Measurements from ENCODE around the gene BRIX1. TPM values are rescaled to one million over a fixed set of nuclear protein-coding genes. Genes with fewer than 3 reads are reported as not detected.
"Not testable (repeated sequence)": the region's sequence is repeated elsewhere in the genome, so short reads cannot be mapped to it uniquely, and the experiment has no call there.

BRIX1 gene
- total RNA-seq, 1 donor from 2014 or later = 4.6 TPM

DNA sequence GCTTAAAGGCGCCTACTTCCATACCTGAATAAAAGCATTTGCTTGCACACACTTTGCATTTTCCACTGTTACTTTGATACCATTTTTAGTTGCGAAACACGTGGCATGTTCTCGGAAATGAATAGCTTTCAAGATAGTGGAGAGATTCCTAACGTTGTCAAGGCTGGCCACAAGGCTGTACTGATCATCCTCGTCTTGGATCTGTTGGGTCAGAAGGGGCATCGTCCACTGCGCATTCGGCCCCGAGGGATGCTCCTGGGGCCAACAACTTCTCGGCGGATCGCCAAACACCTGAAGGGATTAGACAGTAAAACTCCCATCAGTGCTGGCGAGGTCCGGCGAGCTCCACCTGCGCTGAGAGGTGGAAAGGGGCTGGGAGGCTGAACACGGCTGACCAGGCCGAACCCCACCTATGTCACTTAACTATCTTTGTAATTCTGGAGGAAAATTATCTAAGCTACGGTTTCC, 806 bp upstream of the BRIX1 start:
- ATAC-seq = peak; percentile 13
- peak; percentile 63 for DNase-seq (ENCODE audit: low spot score)

- ATAC-seq (peak; percentile 27), DNase-seq (ENCODE audit: low spot score) (no peak)
These were observed 313 bp downstream of the BRIX1 start for GRCh38 chr5:34915856-34916192.

DNA sequence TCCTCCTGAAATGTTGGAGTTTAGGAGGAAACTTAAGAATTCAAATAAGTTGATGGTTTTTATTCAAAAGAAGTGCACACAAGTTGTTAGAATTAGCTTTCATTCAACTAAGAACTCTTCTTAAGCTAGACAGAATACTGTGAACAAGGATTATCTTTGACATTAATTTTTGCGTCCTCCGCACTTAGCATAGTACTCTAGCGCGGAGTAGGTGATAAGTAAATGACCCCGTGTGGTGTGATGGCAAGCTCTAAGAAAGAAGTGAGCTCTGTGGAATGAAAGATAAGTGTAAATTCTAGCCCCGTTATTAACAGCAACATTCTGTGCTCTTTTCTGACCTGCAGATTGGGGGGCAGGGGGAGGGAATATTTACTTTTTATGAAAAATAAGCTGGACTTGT, 1.0 kb downstream of the BRIX1 start:
- ATAC-seq (no peak), DNase-seq (ENCODE audit: low spot score) (no peak)

DNA sequence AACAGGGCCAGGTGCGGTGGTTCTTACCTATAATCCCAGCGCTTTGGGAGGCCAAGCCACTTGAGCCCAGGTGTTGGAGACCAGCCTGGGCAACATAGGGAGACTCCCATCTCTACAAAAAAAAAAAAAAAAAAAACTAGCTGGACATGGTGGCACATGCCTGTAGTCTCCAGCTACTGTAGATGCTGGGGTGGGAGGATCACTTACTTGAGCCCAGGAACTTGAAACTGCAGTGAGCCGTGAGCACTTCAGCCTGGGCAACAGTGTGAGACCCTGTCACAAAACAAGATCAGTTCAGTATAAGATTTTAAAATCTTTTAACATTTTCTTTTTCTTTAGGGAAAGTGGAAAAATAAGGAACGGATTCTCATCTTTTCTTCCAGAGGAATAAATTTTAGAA, 2.5 kb downstream of the BRIX1 start:
- DNase-seq (ENCODE audit: low spot score) (no peak), ATAC-seq (no peak)

DNA sequence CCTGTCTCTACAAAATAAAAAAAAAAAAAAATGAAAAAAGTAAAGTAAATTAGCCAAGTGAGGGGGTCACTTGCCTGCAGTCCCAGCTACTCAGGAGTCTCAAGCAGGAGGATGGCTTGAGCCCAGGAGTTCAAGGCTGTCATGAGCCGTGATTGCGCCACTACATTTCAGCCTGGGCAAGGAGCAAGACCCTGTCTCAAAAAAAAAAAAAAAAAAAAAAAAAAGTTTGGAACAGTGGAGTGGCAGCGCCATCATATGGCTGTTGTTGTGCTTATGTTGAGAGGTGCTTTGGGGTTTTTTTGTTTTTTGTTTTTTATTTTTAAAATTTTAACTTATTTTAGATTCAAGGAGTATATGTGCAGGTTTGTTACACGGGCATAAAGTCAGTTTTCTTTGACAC, 3.6 kb downstream of the BRIX1 start:
- DNase-seq (ENCODE audit: low spot score) (no peak), ATAC-seq (no peak)

- ATAC-seq; DNase-seq (ENCODE audit: low spot score): not testable (repeated sequence)
These were observed 7.7 kb downstream of the BRIX1 start for GRCh38 chr5:34923256-34923655.

DNA sequence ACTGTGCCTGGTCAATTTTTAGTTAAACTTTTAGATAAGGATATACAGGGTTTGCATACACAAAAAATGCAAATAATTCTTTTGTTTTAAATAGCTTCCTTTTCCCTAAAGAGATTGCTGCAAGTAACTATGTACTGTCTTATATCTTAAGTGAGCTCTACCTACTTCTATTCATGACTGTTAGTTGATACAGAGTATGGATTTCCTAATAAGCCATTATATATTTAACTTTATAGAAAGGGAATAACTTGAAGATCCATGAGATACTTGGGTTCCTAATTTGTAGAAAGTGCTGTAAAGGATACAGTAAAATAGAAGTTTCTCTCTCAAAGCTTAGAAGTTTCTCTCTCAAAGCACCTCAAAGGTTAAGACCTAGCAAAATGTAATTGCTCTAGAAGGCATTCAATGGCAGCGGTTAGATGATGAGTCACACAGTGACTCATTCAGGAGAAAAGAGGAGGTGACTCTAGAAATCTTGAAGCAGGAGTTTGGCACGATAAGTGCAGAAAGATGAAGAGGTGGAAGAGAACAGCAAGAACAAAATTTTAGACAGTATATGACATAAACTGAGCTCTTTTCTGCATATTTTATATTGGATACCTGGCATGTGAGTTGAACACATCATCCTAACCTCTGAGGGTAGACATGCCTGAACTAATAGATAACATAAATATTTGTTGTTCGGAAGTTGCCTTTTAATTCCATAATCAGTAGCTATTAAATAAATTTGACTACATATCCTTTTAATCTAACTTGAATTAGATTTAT, 8.4 kb downstream of the BRIX1 start:
- ATAC-seq = no peak
- no peak for DNase-seq (ENCODE audit: low spot score)

- no peak for ATAC-seq
- DNase-seq (ENCODE audit: low spot score) = no peak
These were observed 8.9 kb downstream of the BRIX1 start for GRCh38 chr5:34924462-34924765.

- no peak for ATAC-seq
These were observed 10.9 kb downstream of the BRIX1 start for GRCh38 chr5:34926318-34926888.

GRCh38 chr5:34927785-34928184, 12.3 kb downstream of the BRIX1 start:
- no peak for ATAC-seq

More at GRCh38 chr5:34926318-34926888, 10.9 kb downstream of the BRIX1 start:
- no peak for DNase-seq (ENCODE audit: low spot score)

DNA sequence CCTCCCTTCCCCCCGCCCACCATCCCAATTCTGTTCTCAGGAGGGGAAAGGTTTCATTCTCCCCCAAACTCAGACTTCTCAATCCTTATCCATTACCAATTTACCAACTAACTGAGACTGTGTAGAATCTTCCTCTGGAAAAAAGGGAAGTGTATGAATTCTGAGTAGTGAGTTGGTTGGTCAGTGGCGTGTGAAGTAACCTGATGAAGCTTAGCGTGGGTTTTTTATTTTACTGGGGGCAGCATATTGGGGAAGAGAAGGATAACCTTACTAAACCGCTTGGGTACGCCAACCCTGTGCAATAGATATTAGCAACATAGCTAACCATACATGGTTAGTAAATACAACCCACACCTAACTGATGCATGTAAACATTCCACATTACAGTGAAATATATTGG, 12.8 kb downstream of the BRIX1 start:
- no peak for ATAC-seq
- DNase-seq (ENCODE audit: low spot score) = no peak

More at GRCh38 chr5:34927785-34928184, 12.3 kb downstream of the BRIX1 start:
- DNase-seq (ENCODE audit: low spot score) = no peak

- peak; percentile 92 for ATAC-seq
These were observed 13.7 kb downstream of the BRIX1 start, which contains the start of gene DNAJC21 for GRCh38 chr5:34929134-34929719. TSS of gene DNAJC21 (plus strand) at chr5:34929559. CDS start at chr5:34929820, 261 bp downstream.

GRCh38 chr5:34929720-34930461, 14.4 kb downstream of the BRIX1 start:
- ATAC-seq = peak; percentile 69
- DNase-seq (ENCODE audit: low spot score) = peak; percentile 93

More at GRCh38 chr5:34929134-34929719, 13.7 kb downstream of the BRIX1 start, which contains the start of gene DNAJC21:
- DNase-seq (ENCODE audit: low spot score) = peak; percentile 99

GRCh38 chr5:34930462-34930844, 14.9 kb downstream of the BRIX1 start:
- DNase-seq (ENCODE audit: low spot score) (no peak), ATAC-seq (no peak)

DNA sequence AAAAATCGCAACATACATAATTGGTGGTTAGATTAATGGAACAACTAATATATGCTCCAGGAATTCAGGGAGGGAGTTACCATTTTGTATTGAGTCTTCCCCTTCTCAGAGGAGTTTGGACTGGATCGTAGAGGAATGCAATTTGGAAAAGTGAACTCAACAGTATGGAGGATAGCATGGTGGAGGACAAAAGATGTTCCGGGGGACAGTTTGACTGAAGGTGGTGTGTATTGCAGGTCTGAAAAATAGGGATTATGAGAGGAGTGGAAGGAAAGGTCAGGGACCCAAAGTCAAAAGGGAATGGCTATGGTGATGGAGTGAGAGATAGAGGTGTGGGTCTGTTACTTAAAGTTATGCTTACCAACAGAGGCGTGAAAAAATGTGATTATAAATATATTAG, 15.4 kb downstream of the BRIX1 start:
- no peak for ATAC-seq
- no peak for DNase-seq (ENCODE audit: low spot score)

DNA sequence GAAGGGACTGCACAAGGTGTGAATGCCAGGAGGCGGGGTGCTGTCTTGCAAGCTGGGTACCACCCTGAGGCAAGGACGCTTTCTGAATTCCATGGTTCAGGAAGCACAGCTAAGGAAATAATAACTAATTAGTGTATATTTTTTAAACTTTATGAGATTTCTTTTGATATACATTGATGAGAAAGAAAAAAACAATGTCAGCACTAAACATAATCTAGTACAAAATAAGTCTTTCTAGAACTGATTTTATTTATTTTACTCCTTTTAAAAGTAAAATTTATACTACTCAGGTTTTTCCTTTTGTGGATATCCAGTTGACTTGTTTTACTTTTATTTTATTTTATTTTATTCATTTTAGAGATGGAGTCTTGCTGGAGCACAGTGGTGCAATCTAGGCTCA, 17.4 kb downstream of the BRIX1 start:
- ATAC-seq = no peak
- no peak for DNase-seq (ENCODE audit: low spot score)

DNA sequence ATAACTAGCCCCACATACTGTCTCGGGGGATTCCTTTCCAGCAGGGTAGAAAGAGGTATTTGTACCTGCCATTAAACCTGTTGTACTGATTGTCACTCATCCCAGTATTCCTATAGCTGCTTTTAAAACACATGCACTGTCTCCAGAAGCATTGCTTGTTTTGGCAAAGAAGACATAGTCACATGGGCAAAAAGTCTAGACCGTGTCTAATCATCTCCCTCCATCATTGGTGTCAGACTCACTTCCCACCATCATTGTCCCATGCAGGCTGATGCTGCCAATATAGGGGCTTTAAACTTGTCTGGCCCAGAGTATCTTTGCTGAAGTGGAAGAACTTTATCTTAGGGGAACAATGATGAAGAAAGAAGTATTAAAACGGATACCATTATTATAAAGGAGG, 26.4 kb downstream of the BRIX1 start:
- DNase-seq (ENCODE audit: low spot score) (no peak), ATAC-seq (no peak)

DNA sequence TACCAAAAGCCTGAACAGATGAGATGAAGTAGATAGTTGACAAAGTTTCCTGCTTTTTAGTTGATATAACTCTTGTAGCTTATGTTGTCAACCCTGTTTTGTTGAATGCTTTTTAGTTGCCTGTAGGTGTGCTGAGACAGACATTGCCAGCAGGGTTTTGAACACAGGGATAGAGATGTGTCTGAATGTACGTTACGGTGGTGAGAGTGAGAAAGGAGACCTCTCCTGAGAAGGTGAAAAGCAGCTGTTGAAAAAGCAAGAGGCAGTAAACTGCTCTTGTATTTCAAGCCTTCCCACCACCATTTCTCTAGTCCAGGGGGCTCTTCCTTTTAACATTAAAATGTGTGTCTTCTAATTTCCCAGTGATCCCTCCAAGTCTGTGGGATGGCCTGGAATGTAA, 28.5 kb downstream of the BRIX1 start:
- no peak for ATAC-seq
- DNase-seq (ENCODE audit: low spot score) = no peak

DNA sequence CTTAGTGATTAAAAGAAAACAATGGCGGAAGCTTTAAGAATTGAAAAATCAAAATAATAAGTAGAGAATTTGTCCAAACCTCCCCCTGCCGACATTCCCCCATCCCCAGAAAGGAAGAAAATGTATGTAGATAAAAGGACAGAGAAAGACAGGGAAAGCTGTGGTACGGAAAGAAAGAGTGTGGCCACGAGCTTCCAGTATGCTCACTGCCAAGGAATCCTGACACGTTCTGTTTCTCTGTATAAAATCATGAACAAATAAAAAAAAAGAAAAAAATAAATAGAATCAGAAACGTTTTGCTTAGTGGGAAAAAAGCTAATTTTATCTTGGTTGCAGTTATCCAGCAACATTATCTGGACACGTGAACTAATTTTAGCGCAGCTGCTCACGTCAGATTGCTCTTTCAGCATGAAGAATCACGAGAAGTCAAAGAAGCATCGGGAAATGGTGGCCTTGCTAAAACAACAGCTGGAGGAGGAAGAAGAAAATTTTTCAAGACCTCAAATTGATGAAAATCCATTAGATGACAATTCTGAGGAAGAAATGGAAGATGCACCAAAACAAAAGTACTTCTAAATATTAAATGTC, 29.0 kb downstream of the BRIX1 start:
- ATAC-seq (no peak), DNase-seq (ENCODE audit: low spot score) (no peak)

- DNase-seq (ENCODE audit: low spot score) (no peak), ATAC-seq (peak; percentile 69)
These were observed 41.8 kb downstream of the BRIX1 start for GRCh38 chr5:34957321-34957720.

Data from left lobe of liver (tissue), 2 donors.